Endothelial cell of umbilical vein (primary cell): ENCODE data around the gene DDX4. TPM values are rescaled to one million over a fixed set of nuclear protein-coding genes. Genes with fewer than 3 reads are reported as not detected.

Experiments used
- BruUV-seq: library from RNA; stranded (reverse); fragments of 400-500 nt; replicated peaks from 2 replicates; lab custom pipeline; 2021; lab: Mats Ljungman, UMichigan
- CTCF ChIA-PET: fragments of 300-600, 350-600 bp; sonication (Branson Sonifier 250); formaldehyde crosslinking; loops from one replicate; lab custom pipeline; 2021; ENCODE audit warnings: antibody characterized with exemption, inconsistent platforms; lab: Charles Lee
- POLR2A ChIA-PET: fragments of 300-600, 350-600 bp; sonication (Branson Sonifier 250); formaldehyde crosslinking; loops from one replicate; lab custom pipeline; 2021; ENCODE audit warnings: antibody characterized with exemption, inconsistent platforms; lab: Charles Lee
- DNase-seq: peaks from one replicate; pipeline ENCODE4 v3.0.0-alpha.2; 2011; ENCODE audit warnings: low read depth, low spot score
- FAIRE-seq: peaks from 2 replicates; lab custom pipeline; 2011; peaks lifted over from hg19 to GRCh38; lab: Jason Lieb, UNC
- H2AFZ ChIP-seq: 2 replicates; pipeline ENCODE4 v1.6.0; 2012; ENCODE audit warnings: low read depth, low read length, control low read depth, inconsistent platforms
- H3K27ac ChIP-seq: 2 replicates; pipeline ENCODE4 v1.5.1; 2011; ENCODE audit warnings: low read depth, mild to moderate bottlenecking, control low read depth, low read length, moderate library complexity; ENCODE audit not compliant: insufficient read depth
- H3K27me3 ChIP-seq, 2 experiments: 2 replicates each; pipeline versions ENCODE4 v1.6.0 to v1.6.1; 2011; ENCODE audit warnings: low read length in 2 of 2, mixed read lengths in 1 of 2; ENCODE audit not compliant: control insufficient read depth in 2 of 2, insufficient read depth in 2 of 2
- H3K36me3 ChIP-seq, 2 experiments: 2 replicates in 1 of 2; 3 replicates in 1 of 2; pipeline ENCODE4 v1.5.1; 2011; ENCODE audit warnings: low read length in 2 of 2, mild to moderate bottlenecking in 1 of 2, moderate library complexity in 1 of 2; ENCODE audit not compliant: control insufficient read depth in 2 of 2, insufficient read depth in 2 of 2; ENCODE audit errors: extremely low read depth in 1 of 2
- H3K4me1 ChIP-seq: 3 replicates; pipeline ENCODE4 v1.5.1; 2011; ENCODE audit warnings: mild to moderate bottlenecking, low read length; ENCODE audit not compliant: control insufficient read depth, insufficient read depth; ENCODE audit errors: extremely low read depth
- H3K4me2 ChIP-seq: 2 replicates; pipeline ENCODE4 v1.6.1; 2011; ENCODE audit warnings: low read length, control low read depth, mixed read lengths; ENCODE audit not compliant: insufficient read depth
- H3K4me3 ChIP-seq, 3 experiments: fragments of 200-600 bp in 1 of 3; sonication (generic), shearing (Covaris generic) in 1 of 3; replicated peaks in 1 of 3; 2 replicates each; pipeline ENCODE4 v1.5.1; 2011 to 2016; ENCODE audit warnings: control low read depth in 3 of 3, low read length in 3 of 3, mild to moderate bottlenecking in 2 of 3, inconsistent platforms in 1 of 3, low read depth in 1 of 3, moderate library complexity in 1 of 3; ENCODE audit not compliant: insufficient read depth in 1 of 3
- H3K79me2 ChIP-seq: 2 replicates; pipeline ENCODE4 v1.6.0; 2012; ENCODE audit warnings: low read length, inconsistent platforms; ENCODE audit not compliant: control insufficient read depth, insufficient read depth
- H3K9ac ChIP-seq: replicated peaks from 2 replicates; pipeline ENCODE3; 2011; ENCODE audit warnings: low read length, control low read depth; ENCODE audit not compliant: insufficient read depth; ENCODE audit errors: extremely low read depth
- H3K9me1 ChIP-seq: replicated peaks from 3 replicates; pipeline ENCODE4 v1.6.0; 2011; ENCODE audit warnings: mild to moderate bottlenecking, low read length; ENCODE audit not compliant: control insufficient read depth, insufficient read depth; ENCODE audit errors: extremely low read depth
- H3K9me3 ChIP-seq: replicated peaks from 2 replicates; pipeline ENCODE4 v1.5.1; 2012; ENCODE audit warnings: low read length, inconsistent platforms; ENCODE audit not compliant: control insufficient read depth, insufficient read depth
- H4K20me1 ChIP-seq: replicated peaks from 2 replicates; pipeline ENCODE3; 2011; ENCODE audit warnings: mild to moderate bottlenecking, low read length; ENCODE audit not compliant: control insufficient read depth, insufficient read depth; ENCODE audit errors: extremely low read depth
- EZH2 ChIP-seq: IDR thresholded peaks from 2 replicates; pipeline ENCODE4 v1.6.1; 2012; ENCODE audit warnings: borderline replicate concordance, low read depth, mild to moderate bottlenecking, moderate library complexity, low read length, inconsistent platforms; ENCODE audit not compliant: severe bottlenecking
- FOS ChIP-seq: IDR thresholded peaks from 2 replicates; pipeline ENCODE4 v1.6.1; 2011; ENCODE audit warnings: mild to moderate bottlenecking, low read length, moderate library complexity, borderline replicate concordance; ENCODE audit not compliant: insufficient read depth
- GATA2 ChIP-seq: IDR thresholded peaks from 2 replicates; pipeline ENCODE4 v1.7.0; 2011; ENCODE audit warnings: low read depth, mild to moderate bottlenecking, moderate library complexity, mixed read lengths, low read length; ENCODE audit not compliant: insufficient read length, insufficient read depth
- JUN ChIP-seq: IDR thresholded peaks from 2 replicates; pipeline ENCODE4 v1.6.1; 2011; ENCODE audit warnings: borderline replicate concordance, low read depth; ENCODE audit not compliant: insufficient read length, insufficient read depth
- MYC ChIP-seq: IDR thresholded peaks from one replicate; pipeline ENCODE4 v1.6.1; 2011; ENCODE audit warnings: mild to moderate bottlenecking, low read depth, low read length
- POLR2A ChIP-seq: IDR thresholded peaks from 2 replicates; pipeline ENCODE4 v1.6.1; 2012; ENCODE audit warnings: low read depth, mild to moderate bottlenecking, control low read depth, low read length
- POLR2AphosphoS5 ChIP-seq: IDR thresholded peaks from 2 replicates; pipeline ENCODE4 v1.6.1; 2012; ENCODE audit warnings: low read depth, mild to moderate bottlenecking, control low read depth, low read length, moderate library complexity; ENCODE audit not compliant: insufficient read depth
- dilution Hi-C: fragments of 300-500 bp; cut with MboI; formaldehyde crosslinking; loops from one replicate; pipeline ENCODE4 v1.15.0; 2019; ENCODE audit warnings: low sequenced_read_pairs; ENCODE audit not compliant: extremely low pct_ligation_motif_present
- intact Hi-C: fragments of 100-400 bp; cut with micrococcal nuclease; formaldehyde crosslinking; loops from one replicate; pipeline ENCODE4 v1.10.0; 2022
- polyA plus RNA-seq, 4 experiments: library from polyadenylated mRNA; depleted of rRNA in 3 of 4; stranded (reverse) in 3 of 4; unstranded in 1 of 4; fragments of >200 nt; gene quantifications; 2 replicates each; pipeline versions ENCODE4 v1.2.1 to v1.2.3, GENCODE V29; 2011 to 2012; ENCODE audit warnings: missing spikeins in 1 of 4
- total RNA-seq: library from RNA; stranded (reverse); gene quantifications from 2 replicates; pipeline ENCODE4 v1.2.3, GENCODE V29; 2021
- TF ChIP-seq, protein P1 (sequence below), 2 donors: IDR thresholded peaks; 1 replicate in 1 of 2; 2 replicates in 1 of 2; pipeline ENCODE4 v1.5.1; 2011; ENCODE audit warnings: low read length in 2 of 2, mild to moderate bottlenecking in 2 of 2, moderate library complexity in 2 of 2, control low read depth in 1 of 2, inconsistent platforms in 1 of 2, low read depth in 1 of 2; ENCODE audit not compliant: insufficient read depth in 1 of 2; ENCODE audit errors: extremely low read depth in 1 of 2
- TF ChIP-seq, protein P2 (sequence below): IDR thresholded peaks from 2 replicates; pipeline ENCODE4 v1.6.1; 2011; ENCODE audit not compliant: insufficient read depth, insufficient read length

Gene DDX4
- total and polyA plus RNA-seq, 2 donors (not counting 3 experiments of a cell fraction or from before 2014, with no cell fraction given): not detected

DNA sequence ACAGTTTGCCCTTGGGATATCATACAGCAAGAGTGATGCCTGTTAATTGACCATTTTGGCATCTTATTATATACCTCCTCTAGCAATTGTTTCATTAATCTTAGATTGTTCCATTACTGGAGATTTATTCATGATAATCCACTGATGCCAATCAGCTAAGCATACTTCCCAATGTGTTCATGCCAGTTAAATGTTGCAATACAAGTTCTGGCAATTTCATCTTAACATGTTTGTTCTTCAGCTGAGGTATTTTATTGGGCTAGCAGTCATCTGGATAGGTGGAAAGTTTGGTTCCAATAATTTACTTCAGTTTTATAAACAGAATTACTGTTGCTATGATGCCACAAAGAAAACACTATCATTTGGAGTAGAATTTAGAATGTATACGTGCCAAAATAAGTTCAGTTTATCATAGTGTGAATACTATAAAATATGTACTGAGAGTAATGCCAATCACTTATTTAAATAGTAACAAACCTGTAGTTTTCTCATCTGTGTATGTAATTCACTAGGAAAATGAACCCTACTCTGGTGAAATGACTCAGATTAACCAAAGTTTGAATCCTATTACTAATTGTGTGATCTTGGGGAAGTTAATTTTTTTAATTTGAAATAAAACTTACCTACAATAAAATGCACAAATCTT lies 85.4 kb downstream of the DDX4 start:
- TF ChIP-seq, protein P1, sequence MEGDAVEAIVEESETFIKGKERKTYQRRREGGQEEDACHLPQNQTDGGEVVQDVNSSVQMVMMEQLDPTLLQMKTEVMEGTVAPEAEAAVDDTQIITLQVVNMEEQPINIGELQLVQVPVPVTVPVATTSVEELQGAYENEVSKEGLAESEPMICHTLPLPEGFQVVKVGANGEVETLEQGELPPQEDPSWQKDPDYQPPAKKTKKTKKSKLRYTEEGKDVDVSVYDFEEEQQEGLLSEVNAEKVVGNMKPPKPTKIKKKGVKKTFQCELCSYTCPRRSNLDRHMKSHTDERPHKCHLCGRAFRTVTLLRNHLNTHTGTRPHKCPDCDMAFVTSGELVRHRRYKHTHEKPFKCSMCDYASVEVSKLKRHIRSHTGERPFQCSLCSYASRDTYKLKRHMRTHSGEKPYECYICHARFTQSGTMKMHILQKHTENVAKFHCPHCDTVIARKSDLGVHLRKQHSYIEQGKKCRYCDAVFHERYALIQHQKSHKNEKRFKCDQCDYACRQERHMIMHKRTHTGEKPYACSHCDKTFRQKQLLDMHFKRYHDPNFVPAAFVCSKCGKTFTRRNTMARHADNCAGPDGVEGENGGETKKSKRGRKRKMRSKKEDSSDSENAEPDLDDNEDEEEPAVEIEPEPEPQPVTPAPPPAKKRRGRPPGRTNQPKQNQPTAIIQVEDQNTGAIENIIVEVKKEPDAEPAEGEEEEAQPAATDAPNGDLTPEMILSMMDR (IDR thresholded peaks at IDR 0.05; ENCODE audit: extremely low read depth in 1 of 2, insufficient read depth in 1 of 2, low read depth in 1 of 2, low read length in 2 of 2): no peak
- TF ChIP-seq JUN (no peak), FOS (no peak), MYC (no peak), POLR2A (no peak), GATA2 (no peak), POLR2AphosphoS5 (no peak), EZH2 (no peak)
- TF ChIP-seq, protein P2, sequence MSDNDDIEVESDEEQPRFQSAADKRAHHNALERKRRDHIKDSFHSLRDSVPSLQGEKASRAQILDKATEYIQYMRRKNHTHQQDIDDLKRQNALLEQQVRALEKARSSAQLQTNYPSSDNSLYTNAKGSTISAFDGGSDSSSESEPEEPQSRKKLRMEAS: no peak
- no peaks in the 10 kb centered on the region for H3K9me1 ChIP-seq
- H3K79me2 ChIP-seq: no peaks in the 10 kb centered on the region
- ChIA-PET POLR2A (no interaction called here), CTCF (no interaction called here)
- no peak for DNase-seq
- H3K27me3 ChIP-seq: no peaks in the 10 kb centered on the region
- no peaks in the 10 kb centered on the region for H3K36me3 ChIP-seq
- H3K9me3 ChIP-seq: no peaks in the 10 kb centered on the region
- no peak overlapping the region for H3K9ac ChIP-seq
- no TSS peak for BruUV-seq
- no peak overlapping the region for H3K4me3 ChIP-seq
- no peak overlapping the region for H3K4me2 ChIP-seq
- H3K27ac ChIP-seq: no peak overlapping the region
- peaks cover 4% of the 10 kb centered on the region for H3K4me1 ChIP-seq
- intact Hi-C loops: no loop called here
- no peak for FAIRE-seq
- H2AFZ ChIP-seq: no peak overlapping the region
- no peaks in the 10 kb centered on the region for H4K20me1 ChIP-seq
- dilution Hi-C loops: no loop called here
